Lower leg skin (tissue), 3 donors: ENCODE measurements around the gene TRIM23.

Experiments used
- POLR2A ChIP-seq, 2 donors: fragments of 450-650 bp; IDR thresholded peaks; one replicate each; pipeline ENCODE4 v1.6.1; 2016 to 2017; ENCODE audit warnings: antibody characterized with exemption in 2 of 2, mild to moderate bottlenecking in 1 of 2, moderate library complexity in 1 of 2
- TF ChIP-seq, protein P1 (sequence below), 3 donors: fragments of 450-650 bp; IDR thresholded peaks; one replicate each; pipeline ENCODE4 v1.5.1; 2016; ENCODE audit warnings: antibody characterized with exemption in 3 of 3, mild to moderate bottlenecking in 3 of 3, moderate library complexity in 2 of 3

DNA sequence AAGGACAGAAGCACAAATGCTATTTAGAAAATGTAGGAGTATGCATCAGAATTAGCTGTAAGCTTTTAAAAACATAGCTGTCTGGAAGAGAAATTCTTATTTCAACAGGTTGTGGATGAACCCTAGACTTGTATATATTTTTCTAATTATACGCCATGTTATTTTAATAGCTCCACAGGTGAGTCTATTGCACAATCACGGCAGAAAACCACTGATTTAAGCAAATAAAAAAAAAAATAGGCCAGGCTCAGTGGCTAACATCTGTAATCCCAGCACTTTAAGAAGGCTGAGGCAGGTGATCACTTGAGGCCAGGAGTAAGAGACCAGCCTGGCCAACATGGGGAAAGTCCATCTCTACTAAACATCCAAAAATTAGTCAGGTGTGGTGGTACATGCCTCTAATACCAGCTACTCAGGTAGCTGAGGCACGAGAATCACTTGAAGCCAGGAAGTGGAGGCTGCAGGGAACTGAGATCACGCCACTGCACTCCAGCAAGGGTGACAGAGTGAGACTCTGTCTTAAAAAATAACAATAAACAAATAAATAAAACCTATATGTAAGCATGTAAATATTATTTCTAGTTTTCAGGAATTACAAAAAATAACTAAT, 11.7 kb downstream of the TRIM23 start:
- no peak for TF ChIP-seq POLR2A (IDR thresholded peaks at IDR 0.05)
- TF ChIP-seq, protein P1, sequence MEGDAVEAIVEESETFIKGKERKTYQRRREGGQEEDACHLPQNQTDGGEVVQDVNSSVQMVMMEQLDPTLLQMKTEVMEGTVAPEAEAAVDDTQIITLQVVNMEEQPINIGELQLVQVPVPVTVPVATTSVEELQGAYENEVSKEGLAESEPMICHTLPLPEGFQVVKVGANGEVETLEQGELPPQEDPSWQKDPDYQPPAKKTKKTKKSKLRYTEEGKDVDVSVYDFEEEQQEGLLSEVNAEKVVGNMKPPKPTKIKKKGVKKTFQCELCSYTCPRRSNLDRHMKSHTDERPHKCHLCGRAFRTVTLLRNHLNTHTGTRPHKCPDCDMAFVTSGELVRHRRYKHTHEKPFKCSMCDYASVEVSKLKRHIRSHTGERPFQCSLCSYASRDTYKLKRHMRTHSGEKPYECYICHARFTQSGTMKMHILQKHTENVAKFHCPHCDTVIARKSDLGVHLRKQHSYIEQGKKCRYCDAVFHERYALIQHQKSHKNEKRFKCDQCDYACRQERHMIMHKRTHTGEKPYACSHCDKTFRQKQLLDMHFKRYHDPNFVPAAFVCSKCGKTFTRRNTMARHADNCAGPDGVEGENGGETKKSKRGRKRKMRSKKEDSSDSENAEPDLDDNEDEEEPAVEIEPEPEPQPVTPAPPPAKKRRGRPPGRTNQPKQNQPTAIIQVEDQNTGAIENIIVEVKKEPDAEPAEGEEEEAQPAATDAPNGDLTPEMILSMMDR (IDR thresholded peaks at IDR 0.05), result no peak
